ENCODE measurements around the gene DSP. TPM values are rescaled to one million over a fixed set of nuclear protein-coding genes. Genes with fewer than 3 reads are reported as not detected.

The DSP gene
- total and polyA plus RNA-seq, 10 of the 15 experiments (the other 5 are each of a cell fraction or from before 2014, with no cell fraction given), result under 0.01 to 0.36 (median 0.04) TPM; not detected in 4

DNA sequence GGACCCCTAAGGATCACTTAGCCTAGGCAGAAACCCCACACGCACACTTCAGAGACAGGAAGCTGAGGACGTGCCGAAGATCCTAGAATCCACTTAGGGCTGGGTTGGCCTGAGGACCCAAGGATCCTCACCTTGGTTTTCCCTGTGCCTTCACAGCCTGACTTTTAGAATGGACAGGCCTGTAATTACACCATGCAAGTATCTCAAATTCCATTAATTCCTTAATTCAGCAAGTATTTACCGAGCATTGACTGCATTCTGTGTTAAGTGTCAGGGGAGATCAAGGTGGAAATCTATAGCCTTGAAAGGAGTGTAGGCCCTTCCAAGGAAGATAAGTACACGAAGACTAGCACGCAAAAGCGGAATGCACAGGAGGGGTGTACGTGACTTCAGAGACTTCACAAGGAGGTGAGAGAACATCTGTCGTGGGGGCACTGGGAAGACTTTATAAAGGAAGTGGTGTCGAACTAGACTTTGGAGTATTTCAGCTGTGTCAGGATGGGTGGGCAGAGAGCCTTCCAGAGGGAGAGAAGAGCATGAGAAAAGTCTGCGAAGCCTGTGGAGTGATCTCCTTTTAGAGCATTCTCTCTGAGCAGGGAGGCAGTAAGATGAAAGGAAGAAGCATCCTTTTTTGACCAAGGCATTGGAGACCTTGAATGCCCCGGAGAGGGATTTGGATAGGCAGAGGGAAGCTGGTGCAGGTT, 4.0 kb downstream of the DSP start:
- Histone ChIP-seq H3K36me3 (ENCODE audit: control insufficient read depth in 2 of 2, insufficient read depth in 2 of 2, low read length in 1 of 2) (no peaks in the 10 kb centered on the region), H3K9me3 (replicated peaks; ENCODE audit: control insufficient read depth, insufficient read depth, low read length) (no peaks in the 10 kb centered on the region), H3K4me3 (no peak overlapping the region), H3K9ac (ENCODE audit: control insufficient read depth, insufficient read depth, low read length) (no peak overlapping the region), H2AFZ (ENCODE audit: control insufficient read depth, low read depth, low read length) (no peak overlapping the region), H3K27me3 (replicated peaks in 1 of 2; ENCODE audit: control insufficient read depth in 2 of 2, insufficient read depth in 2 of 2, low read length in 1 of 2) (peaks cover 12 to 20% of the 10 kb centered on the region in 2 experiments), H3K4me2 (ENCODE audit: control insufficient read depth, insufficient read depth) (no peak overlapping the region), H3K4me1 (ENCODE audit: control insufficient read depth, insufficient read depth, low read length) (no peaks in the 10 kb centered on the region), H3K79me2 (ENCODE audit: control insufficient read depth, insufficient read depth, low read length) (no peaks in the 10 kb centered on the region), H3K27ac (ENCODE audit: control insufficient read depth, insufficient read depth) (no peak overlapping the region), H4K20me1 (ENCODE audit: control insufficient read depth, insufficient read depth) (no peaks in the 10 kb centered on the region)
- FAIRE-seq, result no peak
- ChIA-PET SMC1A (ENCODE audit: uncharacterized antibody, unreplicated experiment) (interaction anchor here (1.2 kb wide), 1 partner anchor 12 kb away, joined by 4 read pairs; no protein-coding TSS in a partner anchor), CTCF (interaction anchor here (1.0 to 1.2 kb wide), 2 partner anchors 10 to 67 kb away, joined by 3 read pairs; no protein-coding TSS in a partner anchor), POLR2A (interaction anchor here (0.6 kb wide), 1 partner anchor 13 kb away, joined by 3 read pairs; no protein-coding TSS in a partner anchor), RAD21 (ENCODE audit: unreplicated experiment) (no interaction called here)
- in situ Hi-C loops (cut with MboI), result no loop called here
- TF ChIP-seq POU2F2 (IDR thresholded peaks at IDR 0.05; ENCODE audit: borderline replicate concordance, low read depth, low read length), result no peak
- TF ChIP-seq FOS (IDR thresholded peaks at IDR 0.05; ENCODE audit: borderline replicate concordance, extremely low read depth, insufficient read length), result no peak
- no peak for TF ChIP-seq ZZZ3 (IDR thresholded peaks at IDR 0.05; ENCODE audit: control insufficient read depth, insufficient read length, low read depth)
- no peak for TF ChIP-seq NRF1 (conservative IDR thresholded peaks at IDR 0.05; ENCODE audit: low read depth, low read length)
- no peak for TF ChIP-seq RELA (IDR thresholded peaks at IDR 0.05; ENCODE audit: borderline replicate concordance, partially characterized antibody)
- no peak for TF ChIP-seq IRF3 (IDR thresholded peaks at IDR 0.05)
- no peak for TF ChIP-seq NFIC (IDR thresholded peaks at IDR 0.05; ENCODE audit: low read depth, low read length)
- TF ChIP-seq NFYA (IDR thresholded peaks at IDR 0.05; ENCODE audit: borderline replicate concordance, low read depth, low read length), result no peak
- TF ChIP-seq, protein P1, sequence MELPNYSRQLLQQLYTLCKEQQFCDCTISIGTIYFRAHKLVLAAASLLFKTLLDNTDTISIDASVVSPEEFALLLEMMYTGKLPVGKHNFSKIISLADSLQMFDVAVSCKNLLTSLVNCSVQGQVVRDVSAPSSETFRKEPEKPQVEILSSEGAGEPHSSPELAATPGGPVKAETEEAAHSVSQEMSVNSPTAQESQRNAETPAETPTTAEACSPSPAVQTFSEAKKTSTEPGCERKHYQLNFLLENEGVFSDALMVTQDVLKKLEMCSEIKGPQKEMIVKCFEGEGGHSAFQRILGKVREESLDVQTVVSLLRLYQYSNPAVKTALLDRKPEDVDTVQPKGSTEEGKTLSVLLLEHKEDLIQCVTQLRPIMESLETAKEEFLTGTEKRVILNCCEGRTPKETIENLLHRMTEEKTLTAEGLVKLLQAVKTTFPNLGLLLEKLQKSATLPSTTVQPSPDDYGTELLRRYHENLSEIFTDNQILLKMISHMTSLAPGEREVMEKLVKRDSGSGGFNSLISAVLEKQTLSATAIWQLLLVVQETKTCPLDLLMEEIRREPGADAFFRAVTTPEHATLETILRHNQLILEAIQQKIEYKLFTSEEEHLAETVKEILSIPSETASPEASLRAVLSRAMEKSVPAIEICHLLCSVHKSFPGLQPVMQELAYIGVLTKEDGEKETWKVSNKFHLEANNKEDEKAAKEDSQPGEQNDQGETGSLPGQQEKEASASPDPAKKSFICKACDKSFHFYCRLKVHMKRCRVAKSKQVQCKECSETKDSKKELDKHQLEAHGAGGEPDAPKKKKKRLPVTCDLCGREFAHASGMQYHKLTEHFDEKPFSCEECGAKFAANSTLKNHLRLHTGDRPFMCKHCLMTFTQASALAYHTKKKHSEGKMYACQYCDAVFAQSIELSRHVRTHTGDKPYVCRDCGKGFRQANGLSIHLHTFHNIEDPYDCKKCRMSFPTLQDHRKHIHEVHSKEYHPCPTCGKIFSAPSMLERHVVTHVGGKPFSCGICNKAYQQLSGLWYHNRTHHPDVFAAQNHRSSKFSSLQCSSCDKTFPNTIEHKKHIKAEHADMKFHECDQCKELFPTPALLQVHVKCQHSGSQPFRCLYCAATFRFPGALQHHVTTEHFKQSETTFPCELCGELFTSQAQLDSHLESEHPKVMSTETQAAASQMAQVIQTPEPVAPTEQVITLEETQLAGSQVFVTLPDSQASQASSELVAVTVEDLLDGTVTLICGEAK (IDR thresholded peaks at IDR 0.05; ENCODE audit: borderline replicate concordance), result no peak
- TF ChIP-seq HDAC6 (IDR thresholded peaks at IDR 0.05; ENCODE audit: unreplicated experiment), result no peak
- no peak for TF ChIP-seq ZNF687 (IDR thresholded peaks at IDR 0.05)
- no peak for ATAC-seq
- no TSS peak for BruUV-seq (replicated peaks)
- intact Hi-C loops (cut with micrococcal nuclease; ENCODE audit: unreplicated experiment), result no loop called here
- no peak for DNase-seq (ENCODE audit: low read depth, low spot score)
- WGBS (ENCODE audit: insufficient coverage, insufficient replicate concordance, low lambda C conversion rate, missing lambda C conversion rate), result 72% methylated on average over 12 of the region's 12 CpGs
